Activated B cell treated with CpG ODN at 0.5 μM for 24 hours (primary cell): Measurements from ENCODE around the gene MBOAT1. TPM values are rescaled to one million over a fixed set of nuclear protein-coding genes. Genes with fewer than 3 reads are reported as not detected.

Experiments
- ATAC-seq: fragments of 200-7000 bp; cut with Tn5 transposase; one replicate; pipeline ENCODE4 v1.10.0; 2021; ENCODE audit warnings: low read depth, mild to moderate bottlenecking, moderate library complexity
- CTCF ChIA-PET: fragments of 350-600 bp; sonication (Branson Sonifier 250); formaldehyde crosslinking; loops from one replicate; lab custom pipeline; 2021; ENCODE audit warnings: antibody characterized with exemption; lab: Charles Lee
- POLR2A ChIA-PET: fragments of 350-600 bp; sonication (Branson Sonifier 250); formaldehyde crosslinking; loops from one replicate; lab custom pipeline; 2021; ENCODE audit warnings: antibody characterized with exemption; lab: Charles Lee
- DNase-seq: peaks from one replicate; pipeline ENCODE4 v3.0.0; 2022
- H3K27ac Mint-ChIP-seq: one replicate; pipeline ENCODE4 v1.8.0; 2020; ENCODE audit warnings: mixed read lengths
- H3K27me3 Mint-ChIP-seq: one replicate; pipeline ENCODE4 v1.8.0; 2021; ENCODE audit warnings: mixed read lengths
- H3K36me3 Mint-ChIP-seq: one replicate; pipeline ENCODE4 v1.8.0; 2021; ENCODE audit warnings: low read depth, mixed read lengths
- H3K4me1 Mint-ChIP-seq: one replicate; pipeline ENCODE4 v1.8.0; 2021; ENCODE audit warnings: mixed read lengths
- H3K4me3 Mint-ChIP-seq: one replicate; pipeline ENCODE4 v1.8.0; 2020; ENCODE audit warnings: mild to moderate bottlenecking, mixed read lengths
- H3K9me3 Mint-ChIP-seq: one replicate; pipeline ENCODE4 v1.8.0; 2020; ENCODE audit warnings: mixed read lengths
- CTCF ChIP-seq: fragments of 200-600 bp; IDR thresholded peaks from one replicate; pipeline ENCODE4 v1.8.0; 2022; ENCODE audit warnings: antibody characterized with exemption, mild to moderate bottlenecking
- intact Hi-C: fragments of 100-400 bp; cut with micrococcal nuclease; formaldehyde crosslinking; loops from one replicate; pipeline ENCODE4 v1.15.1; 2024
- total RNA-seq: library from RNA; stranded (reverse); gene quantifications from 2 replicates; pipeline ENCODE4 v1.2.3, GENCODE V29; 2022

MBOAT1 gene
- total RNA-seq, 1 donor from 2014 or later = 3.7 TPM

GRCh38 chr6:20095436-20095835 is 116.8 kb downstream of the MBOAT1 start:
- intact Hi-C loops = no loop called here
- TF ChIP-seq CTCF = no peak
- H3K27ac Mint-ChIP-seq = no peak overlapping the region
- no peak for DNase-seq
- ATAC-seq = no peak
- no peaks in the 10 kb centered on the region for H3K4me1 Mint-ChIP-seq
- CTCF ChIA-PET = no interaction called here
- H3K27me3 Mint-ChIP-seq = no peaks in the 10 kb centered on the region
- POLR2A ChIA-PET = no interaction called here
- H3K4me3 Mint-ChIP-seq = no peak overlapping the region
- no peaks in the 10 kb centered on the region for H3K36me3 Mint-ChIP-seq
- H3K9me3 Mint-ChIP-seq = no peaks in the 10 kb centered on the region

- intact Hi-C loops = loop anchor here (5.0 kb wide), 1 partner anchor 200 kb away; no protein-coding TSS in a partner anchor
- Mint-ChIP-seq H3K36me3 (no peaks in the 10 kb centered on the region), H3K9me3 (no peaks in the 10 kb centered on the region), H3K4me3 (no peak overlapping the region), H3K27ac (no peak overlapping the region), H3K4me1 (no peaks in the 10 kb centered on the region), H3K27me3 (no peaks in the 10 kb centered on the region)
- peak; percentile 70 for TF ChIP-seq CTCF
- no peak for DNase-seq
- CTCF ChIA-PET = interaction anchor here (2.3 kb wide), 1 partner anchor 34 kb away, joined by 20 read pairs; no protein-coding TSS in a partner anchor
- POLR2A ChIA-PET = no interaction called here
- no peak for ATAC-seq
These were observed 120.2 kb downstream of the MBOAT1 start for GRCh38 chr6:20092071-20092566.

DNA sequence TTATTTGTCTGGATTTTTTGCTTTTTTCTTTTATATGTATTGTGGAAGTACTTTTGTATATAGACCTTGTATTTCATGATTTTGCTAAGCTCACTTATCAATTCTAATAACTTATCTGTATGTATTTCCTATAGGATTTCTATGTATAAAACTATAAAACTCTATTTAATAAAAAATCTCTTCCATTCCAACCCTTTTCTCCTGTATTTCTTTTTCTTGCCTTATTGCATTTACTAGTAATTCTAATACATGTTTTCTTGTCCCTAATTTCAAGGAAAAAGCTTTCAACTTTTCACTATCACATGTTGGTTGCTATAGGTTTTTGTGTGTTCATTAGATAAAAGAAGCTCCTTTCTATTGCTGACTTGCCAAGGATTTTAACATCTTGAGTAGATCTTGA is 125.3 kb downstream of the MBOAT1 start:
- ATAC-seq (no peak), DNase-seq (no peak)
- H3K4me3 Mint-ChIP-seq = no peak overlapping the region
- intact Hi-C loops = no loop called here
- no peak for TF ChIP-seq CTCF
- ChIA-PET CTCF (no interaction called here), POLR2A (no interaction called here)
- H3K27ac Mint-ChIP-seq = no peak overlapping the region
- H3K9me3 Mint-ChIP-seq = peaks cover 2% of the 10 kb centered on the region
- no peaks in the 10 kb centered on the region for H3K27me3 Mint-ChIP-seq
- H3K4me1 Mint-ChIP-seq = no peaks in the 10 kb centered on the region
- H3K36me3 Mint-ChIP-seq = no peaks in the 10 kb centered on the region

DNA sequence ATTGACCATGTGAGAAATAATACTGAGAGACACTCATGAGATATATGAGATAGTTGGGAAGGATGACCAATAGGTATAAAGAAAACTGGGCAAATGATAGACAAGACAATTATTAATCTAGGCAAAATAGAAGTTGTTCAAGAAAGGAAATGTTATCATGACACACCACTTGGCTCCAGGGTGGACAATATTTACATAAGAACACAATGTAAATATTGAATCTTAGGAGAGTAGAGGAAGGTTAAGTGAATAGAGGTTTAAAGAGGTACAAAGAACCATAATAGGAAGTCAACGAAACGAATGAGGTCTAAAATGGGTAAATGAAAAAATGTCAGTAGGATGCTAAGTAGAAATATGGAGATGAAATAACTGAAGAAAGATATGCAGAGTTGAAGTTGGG is 126.5 kb downstream of the MBOAT1 start:
- CTCF ChIA-PET = no interaction called here
- no peak overlapping the region for H3K27ac Mint-ChIP-seq
- H3K4me1 Mint-ChIP-seq = no peaks in the 10 kb centered on the region
- ATAC-seq = no peak
- no peak for TF ChIP-seq CTCF
- POLR2A ChIA-PET = no interaction called here
- H3K4me3 Mint-ChIP-seq = no peak overlapping the region
- H3K9me3 Mint-ChIP-seq = peaks cover 2% of the 10 kb centered on the region
- no peak for DNase-seq
- no peaks in the 10 kb centered on the region for H3K36me3 Mint-ChIP-seq
- no peaks in the 10 kb centered on the region for H3K27me3 Mint-ChIP-seq
- intact Hi-C loops = no loop called here

DNA sequence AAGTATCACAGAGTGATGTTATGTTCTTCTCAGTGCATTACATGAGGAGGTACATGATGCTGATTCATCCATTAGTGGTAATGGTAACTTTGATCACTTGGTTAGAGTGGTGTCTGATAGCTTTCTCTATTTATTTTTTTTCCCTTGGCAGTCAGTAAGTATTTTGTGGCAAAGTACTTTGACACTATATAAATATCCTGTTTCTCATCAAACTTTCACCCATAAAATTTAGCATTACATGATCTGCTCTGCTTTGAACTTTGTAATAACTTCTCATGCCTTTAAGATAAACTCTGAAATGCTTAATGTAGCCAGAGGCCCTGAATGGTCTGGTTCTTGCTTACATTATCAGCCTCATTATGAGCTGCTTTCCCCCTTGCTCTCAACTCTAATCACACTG is 127.9 kb downstream of the MBOAT1 start:
- Mint-ChIP-seq H3K4me1 (no peaks in the 10 kb centered on the region), H3K36me3 (no peaks in the 10 kb centered on the region), H3K4me3 (no peak overlapping the region), H3K27me3 (no peaks in the 10 kb centered on the region), H3K27ac (no peak overlapping the region), H3K9me3 (peaks cover 4% of the 10 kb centered on the region)
- DNase-seq (no peak), ATAC-seq (no peak)
- ChIA-PET POLR2A (no interaction called here), CTCF (no interaction called here)
- TF ChIP-seq CTCF = no peak
- intact Hi-C loops = no loop called here
